Stomach (tissue), 4 donors: Measurements from ENCODE around the gene PHF21B.

Experiments used
- CTCF ChIP-seq, 7 experiments: fragments of 450-650 bp in 4 of 7; fragments of 200-600 bp in 3 of 7; sonication (generic) in 3 of 7; IDR thresholded peaks; one replicate each; pipeline ENCODE4 v1.5.1; 2016 to 2019; ENCODE audit warnings: antibody characterized with exemption in 7 of 7, control low read depth in 2 of 7, mild to moderate bottlenecking in 1 of 7
- EP300 ChIP-seq: sonication (generic); formaldehyde crosslinking; IDR thresholded peaks from one replicate; pipeline ENCODE4 v1.6.1; 2017; ENCODE audit warnings: antibody characterized with exemption
- POLR2A ChIP-seq, 4 donors: fragments of 450-650 bp; IDR thresholded peaks; one replicate each; pipeline ENCODE4 v1.6.1; 2016; ENCODE audit warnings: antibody characterized with exemption in 4 of 4, control low read depth in 2 of 4, mild to moderate bottlenecking in 1 of 4, moderate library complexity in 1 of 4
- POLR2AphosphoS5 ChIP-seq, 3 donors: sonication (generic); formaldehyde crosslinking; IDR thresholded peaks; one replicate each; pipeline ENCODE4 v1.6.1; 2016; ENCODE audit warnings: antibody characterized with exemption in 3 of 3

- TF ChIP-seq CTCF (IDR thresholded peaks at IDR 0.05) = no peak
- no peak for TF ChIP-seq POLR2AphosphoS5 (IDR thresholded peaks at IDR 0.05)
- TF ChIP-seq POLR2A (IDR thresholded peaks at IDR 0.05) = no peak
- TF ChIP-seq EP300 = no peak
Observed at GRCh38 chr22:44973829-44974228, 36.0 kb downstream of the PHF21B start.
